CD4-positive, alpha-beta T cell (primary cell): ENCODE data around the gene CROCC. TPM values are rescaled to one million over a fixed set of nuclear protein-coding genes. Genes with fewer than 3 reads are reported as not detected.
"Not testable (repeated sequence)": the region's sequence is repeated elsewhere in the genome, so short reads cannot be mapped to it uniquely, and the experiment has no call there.

ENCODE experiments used
- ATAC-seq: fragments of 200-7000 bp; cut with Tn5 transposase; one replicate; pipeline ENCODE4 v1.10.0; 2022; ENCODE audit warnings: mild to moderate bottlenecking; ENCODE audit not compliant: poor library complexity
- CTCF ChIA-PET: fragments of 350-600 bp; sonication (Branson Sonifier 250); formaldehyde crosslinking; loops from one replicate; lab custom pipeline; 2021; ENCODE audit warnings: antibody characterized with exemption, inconsistent platforms; lab: Charles Lee
- POLR2A ChIA-PET: fragments of 350-600 bp; sonication (Branson Sonifier 250); formaldehyde crosslinking; loops from one replicate; lab custom pipeline; 2021; ENCODE audit warnings: antibody characterized with exemption, inconsistent platforms; lab: Charles Lee
- DNase-seq, 14 experiments: peaks; one replicate each; pipeline ENCODE4 v3.0.0-alpha.2; 2013 to 2020; ENCODE audit warnings: mixed read lengths in 2 of 14
- H3K27ac ChIP-seq, 2 donors: one replicate each; pipeline versions ENCODE4 v1.5.1 to v1.7.0; 2013; ENCODE audit warnings: low read length in 2 of 2, low read depth in 1 of 2, mild to moderate bottlenecking in 1 of 2
- H3K27me3 ChIP-seq, 2 experiments: 1 replicate in 1 of 2; 2 replicates in 1 of 2; pipeline versions ENCODE4 v1.6.1 to v1.7.0; 2013; ENCODE audit warnings: low read length in 2 of 2, control low read depth in 1 of 2, mild to moderate bottlenecking in 1 of 2, moderate library complexity in 1 of 2; ENCODE audit not compliant: insufficient read depth in 2 of 2, control insufficient read depth in 1 of 2
- H3K36me3 ChIP-seq: one replicate; pipeline ENCODE4 v1.6.1; 2013; ENCODE audit warnings: low read length, control low read depth; ENCODE audit not compliant: insufficient read depth
- H3K4me1 ChIP-seq: one replicate; pipeline ENCODE4 v1.6.1; 2013; ENCODE audit warnings: low read length, control low read depth; ENCODE audit not compliant: insufficient read depth
- H3K4me3 ChIP-seq: one replicate; pipeline ENCODE4 v1.5.1; 2013; ENCODE audit warnings: mild to moderate bottlenecking, low read length, moderate library complexity
- H3K9me3 ChIP-seq, 2 experiments: 1 replicate in 1 of 2; 2 replicates in 1 of 2; pipeline versions ENCODE4 v1.6.1 to v1.7.0; 2013; ENCODE audit warnings: low read length in 2 of 2, mild to moderate bottlenecking in 2 of 2, control low read depth in 1 of 2, moderate library complexity in 1 of 2; ENCODE audit not compliant: control insufficient read depth in 1 of 2, insufficient read depth in 1 of 2
- H3K27ac Mint-ChIP-seq: one replicate; pipeline ENCODE4 v1.8.0; 2020; ENCODE audit warnings: mixed read lengths
- H3K27me3 Mint-ChIP-seq: one replicate; pipeline ENCODE4 v1.8.0; 2021; ENCODE audit warnings: mixed read lengths
- H3K36me3 Mint-ChIP-seq: one replicate; pipeline ENCODE4 v1.8.0; 2021; ENCODE audit warnings: low read depth, mixed read lengths
- H3K4me1 Mint-ChIP-seq: one replicate; pipeline ENCODE4 v1.8.0; 2021; ENCODE audit warnings: low read depth, mixed read lengths
- H3K4me3 Mint-ChIP-seq: one replicate; pipeline ENCODE4 v1.8.0; 2020; ENCODE audit warnings: mild to moderate bottlenecking, mixed read lengths
- H3K9me3 Mint-ChIP-seq: one replicate; pipeline ENCODE4 v1.8.0; 2020; ENCODE audit warnings: mixed read lengths
- CTCF ChIP-seq: fragments of 200-600 bp; IDR thresholded peaks from one replicate; pipeline ENCODE4 v1.8.0; 2022; ENCODE audit warnings: antibody characterized with exemption, mild to moderate bottlenecking
- intact Hi-C, 2 experiments: fragments of 100-400 bp; cut with DNase I in 1 of 2; cut with micrococcal nuclease in 1 of 2; formaldehyde crosslinking; loops; one replicate each; pipeline versions ENCODE4 v1.15.1 to v1.9.0; 2023 to 2025; cut with DNase I, micrococcal nuclease
- total RNA-seq, 174 experiments: library from RNA in 2 of 174; stranded (reverse) in 2 of 174; gene quantifications; one replicate each; pipeline ENCODE4 v1.2.3 and lab custom pipeline; 2021 to 2026

CROCC gene
- total RNA-seq, 2 experiments from 2014 or later: 47.4 to 49.7 TPM

GRCh38 chr1:16912742-16913141, 9.0 kb upstream of the CROCC start:
- ATAC-seq, H3K4me3 ChIP-seq, H3K27me3 Mint-ChIP-seq, H3K27ac ChIP-seq, CTCF ChIA-PET, H3K9me3 ChIP-seq, H3K9me3 Mint-ChIP-seq, H3K27me3 ChIP-seq, H3K36me3 Mint-ChIP-seq, H3K36me3 ChIP-seq: not testable (repeated sequence)
- H3K4me3 Mint-ChIP-seq: peak overlapping the region; percentile 87
- intact Hi-C loops: loop anchor here (1.0 to 5.0 kb wide), 4 partner anchors 7 to 1065 kb away; partner anchors contain the start of genes ATP13A2 (in 1 of the 2), FBXO42 (in 1 of the 2) and SPEN (in 1 of the 2)
- H3K4me1 ChIP-seq: peaks cover 40% of the 10 kb centered on the region
- H3K27ac Mint-ChIP-seq: peak overlapping the region; percentile 74
- peaks cover 42% of the 10 kb centered on the region for H3K4me1 Mint-ChIP-seq
- peak in 2 of 14 experiments; percentile 29 to 48 for DNase-seq
- POLR2A ChIA-PET: interaction anchor here (3.9 kb wide), 1 partner anchor 9 kb away, joined by 35 read pairs; no protein-coding TSS in a partner anchor

- Histone ChIP-seq H3K36me3 (no peaks in the 10 kb centered on the region), H3K9me3 (no peaks in the 10 kb centered on the region), H3K4me3 (peak overlapping the region; percentile 67), H3K27me3 (no peaks in the 10 kb centered on the region), H3K4me1 (peaks cover 37% of the 10 kb centered on the region), H3K27ac (no peak overlapping the region)
- Mint-ChIP-seq H3K4me3 (peak overlapping the region; percentile 87), H3K36me3 (peaks cover 10% of the 10 kb centered on the region), H3K4me1 (peaks cover 42% of the 10 kb centered on the region), H3K9me3 (no peaks in the 10 kb centered on the region), H3K27me3 (no peaks in the 10 kb centered on the region), H3K27ac (peak overlapping the region; percentile 74)
- TF ChIP-seq CTCF: no peak
- intact Hi-C loops: loop anchor here (1.0 to 5.0 kb wide), 4 partner anchors 8 to 1066 kb away; partner anchors contain the start of genes ATP13A2 (in 1 of the 2), FBXO42 (in 1 of the 2) and SPEN (in 1 of the 2)
- ChIA-PET POLR2A (interaction anchor here (3.9 kb wide), 1 partner anchor 9 kb away, joined by 35 read pairs; no protein-coding TSS in a partner anchor), CTCF (no interaction called here)
- ATAC-seq (no peak), DNase-seq (no peak)
These were observed 8.4 kb upstream of the CROCC start for GRCh38 chr1:16913181-16913832.

DNA sequence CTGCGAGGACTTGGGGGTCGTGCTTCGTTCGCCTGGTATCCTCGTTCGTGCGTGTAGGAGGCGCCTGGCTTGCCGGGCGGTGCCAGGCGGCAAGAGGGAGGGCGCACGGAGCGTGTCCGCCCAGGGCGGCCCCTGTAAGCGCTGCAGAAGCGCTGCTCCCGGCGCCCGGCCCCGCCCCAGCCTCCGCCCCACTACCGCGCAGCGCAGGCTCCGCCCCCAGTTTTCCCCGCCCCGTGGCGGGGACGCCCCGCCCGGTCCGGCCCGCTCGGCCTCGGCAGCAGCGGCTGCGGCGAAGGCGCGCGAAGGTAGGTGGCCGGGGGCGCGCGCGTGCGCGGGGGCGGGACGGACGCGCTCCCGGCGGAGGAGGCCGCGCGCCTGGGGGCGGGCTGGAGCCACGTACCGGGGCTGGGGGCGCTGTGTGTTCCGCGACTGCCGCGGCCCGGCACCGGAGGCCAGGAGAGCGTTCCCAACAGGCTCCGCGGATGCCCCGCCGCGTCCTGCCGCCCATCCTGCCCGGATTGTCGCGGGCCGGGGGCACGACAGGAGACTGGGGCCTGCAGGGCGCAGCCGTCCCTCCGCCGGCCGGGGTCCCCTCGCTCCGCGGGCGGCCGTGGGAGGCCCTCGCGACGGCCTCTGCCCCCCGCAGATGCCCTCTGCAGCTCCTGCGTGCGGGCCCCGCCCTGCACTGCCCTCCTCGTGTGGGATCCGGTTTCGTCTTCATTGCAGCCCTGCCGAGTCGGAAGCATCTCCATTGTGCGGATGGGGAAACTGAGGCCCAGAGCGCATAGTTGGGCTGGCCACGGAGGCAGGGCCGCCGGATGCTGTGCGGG, 7.7 kb upstream of the CROCC start:
- peak overlapping the region in 1 of 2 donors; percentile 46 for H3K27ac ChIP-seq
- H3K27ac Mint-ChIP-seq: peak overlapping the region; percentile 79
- H3K27me3 Mint-ChIP-seq: no peaks in the 10 kb centered on the region
- no peaks in the 10 kb centered on the region for H3K27me3 ChIP-seq
- intact Hi-C loops: loop anchor here (1.0 to 5.0 kb wide), 4 partner anchors 9 to 1067 kb away; partner anchors contain the start of genes ATP13A2 (in 1 of the 2), FBXO42 (in 1 of the 2) and SPEN (in 1 of the 2)
- H3K36me3 Mint-ChIP-seq: peaks cover 10% of the 10 kb centered on the region
- ChIA-PET CTCF (no interaction called here), POLR2A (interaction anchor here (0.7 to 3.9 kb wide), 4 partner anchors 10 to 269 kb away, joined by 3 to 35 read pairs (median 4); no protein-coding TSS in a partner anchor)
- ATAC-seq (peak; percentile 93), DNase-seq (peak; percentile 80 to 100 (median 96))
- H3K4me3 Mint-ChIP-seq: peak overlapping the region; percentile 93
- peak overlapping the region; percentile 67 for H3K4me3 ChIP-seq
- no peaks in the 10 kb centered on the region for H3K9me3 Mint-ChIP-seq
- H3K4me1 Mint-ChIP-seq: peaks cover 42% of the 10 kb centered on the region
- H3K9me3 ChIP-seq: no peaks in the 10 kb centered on the region
- TF ChIP-seq CTCF: no peak
- peaks cover 37% of the 10 kb centered on the region for H3K4me1 ChIP-seq
- H3K36me3 ChIP-seq: no peaks in the 10 kb centered on the region

GRCh38 chr1:16914928-16915626, 6.7 kb upstream of the CROCC start:
- H3K36me3 ChIP-seq, H3K27me3 Mint-ChIP-seq, H3K9me3 ChIP-seq, H3K9me3 Mint-ChIP-seq, H3K27me3 ChIP-seq, H3K27ac ChIP-seq, ATAC-seq, H3K36me3 Mint-ChIP-seq, CTCF ChIA-PET: not testable (repeated sequence)
- intact Hi-C loops: loop anchor here in 1 of 2 experiments (5.0 kb wide), 3 partner anchors 97 to 1068 kb away; partner anchors contain the start of genes ATP13A2, FBXO42 and SPEN
- Histone ChIP-seq H3K4me1 (peaks cover 34% of the 10 kb centered on the region), H3K4me3 (peak overlapping the region; percentile 66)
- POLR2A ChIA-PET: interaction anchor here (0.7 to 3.9 kb wide), 5 partner anchors 8 to 270 kb away, joined by 3 to 35 read pairs (median 4); no protein-coding TSS in a partner anchor
- Mint-ChIP-seq H3K27ac (peak overlapping the region; percentile 79), H3K4me1 (peaks cover 37% of the 10 kb centered on the region), H3K4me3 (peak overlapping the region; percentile 93)
- DNase-seq: peak in 2 of 14 experiments; percentile 15 to 39
